GM21360 (cell line): Measurements from ENCODE around the gene SAFB.

Experiments
- ATAC-seq: cut with Tn5 transposase; IDR thresholded peaks from one replicate; pipeline ENCODE4 v1.9.1; 2021; ENCODE audit warnings: mild to moderate bottlenecking, moderate library complexity; ENCODE audit not compliant: unreplicated experiment

SAFB gene

DNA sequence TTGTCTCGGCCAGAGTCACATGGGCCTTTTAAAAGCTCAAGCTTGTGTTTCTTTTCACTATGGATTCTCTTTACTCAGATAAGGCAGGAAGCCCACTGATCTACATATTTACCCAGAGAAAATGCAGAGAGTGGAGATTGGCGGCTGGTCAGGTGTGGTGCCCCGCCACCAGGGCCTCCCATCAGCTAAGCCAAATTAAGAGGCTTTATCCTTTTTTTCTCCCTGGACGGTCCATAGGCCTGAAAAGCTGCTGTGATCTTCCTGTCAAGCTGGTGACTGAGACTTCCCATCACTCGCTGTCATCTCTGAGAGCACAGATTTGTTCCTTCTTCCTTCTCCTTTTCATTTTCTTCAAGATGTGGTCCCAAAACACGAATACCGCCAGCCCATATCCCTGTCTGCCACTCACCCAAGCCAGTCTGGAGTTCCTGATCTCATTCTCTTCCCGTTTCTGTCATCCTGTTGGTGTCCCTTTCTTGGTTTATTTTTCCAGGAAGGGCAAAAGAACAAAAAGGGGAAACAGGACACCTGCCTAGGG is 1.9 kb downstream of the SAFB start:
- no peak for ATAC-seq

DNA sequence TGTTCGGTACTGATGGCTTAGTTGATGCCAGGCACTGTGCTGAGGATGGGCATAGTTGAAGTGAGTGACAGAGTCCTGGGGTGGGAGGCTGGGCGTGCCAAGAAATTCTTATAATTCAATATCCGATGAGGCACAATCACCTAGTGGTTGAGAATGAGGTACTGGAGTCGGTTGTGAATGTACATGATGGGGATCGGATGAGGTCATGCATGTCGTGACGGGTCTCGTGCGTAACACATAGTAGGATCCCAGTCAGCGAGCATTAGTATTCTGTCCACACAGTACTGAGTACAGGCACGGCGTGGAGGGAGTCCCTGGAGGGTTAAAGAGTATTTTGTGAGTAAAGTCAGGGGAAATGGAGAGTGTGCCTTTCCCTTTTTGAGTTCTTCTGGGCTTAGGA is 2.8 kb downstream of the SAFB start:
- ATAC-seq, result no peak

DNA sequence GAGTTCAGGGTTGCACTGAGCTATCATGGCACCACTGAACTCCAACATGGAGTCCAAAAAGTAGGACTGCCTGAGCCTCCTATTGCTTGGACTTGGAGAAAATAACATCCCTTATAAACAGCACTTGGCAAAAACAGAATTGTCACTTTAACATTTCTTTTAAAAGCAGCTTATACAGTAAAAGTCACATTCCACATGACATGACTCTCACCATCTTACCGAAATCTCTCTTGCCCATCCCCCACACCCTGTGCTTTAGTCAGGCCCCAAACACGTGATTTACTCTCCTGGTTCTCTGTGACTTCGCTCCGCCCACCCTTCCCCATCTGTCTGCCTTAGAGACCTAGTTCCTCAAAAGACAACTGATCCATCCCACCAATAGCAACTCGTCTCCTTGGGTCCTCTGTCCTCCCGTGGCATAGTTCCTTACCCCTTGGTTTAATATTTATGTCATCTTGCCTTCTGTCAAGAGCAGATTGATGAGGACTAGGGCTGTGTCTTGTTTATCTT is 4.6 kb downstream of the SAFB start:
- no peak for ATAC-seq

DNA sequence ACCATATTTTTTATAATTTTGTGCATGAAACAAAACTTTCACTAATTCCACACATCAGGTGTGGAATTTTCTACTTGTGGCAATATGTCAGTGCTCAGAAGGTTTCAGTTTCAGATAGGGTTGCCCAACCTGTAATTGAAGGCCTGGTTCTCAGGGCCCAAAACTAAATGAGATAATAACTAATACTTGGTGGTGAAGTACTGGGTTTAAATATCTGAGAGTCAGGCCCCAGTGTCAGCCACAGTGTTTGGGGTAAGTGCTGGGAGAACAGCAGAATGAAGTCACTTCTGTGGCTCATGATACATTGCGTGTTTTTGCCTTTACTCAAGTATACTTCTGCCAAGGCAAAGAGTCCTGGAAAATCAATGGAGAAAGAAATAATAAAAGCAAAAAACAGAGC is 5.6 kb downstream of the SAFB start:
- ATAC-seq, result no peak

DNA sequence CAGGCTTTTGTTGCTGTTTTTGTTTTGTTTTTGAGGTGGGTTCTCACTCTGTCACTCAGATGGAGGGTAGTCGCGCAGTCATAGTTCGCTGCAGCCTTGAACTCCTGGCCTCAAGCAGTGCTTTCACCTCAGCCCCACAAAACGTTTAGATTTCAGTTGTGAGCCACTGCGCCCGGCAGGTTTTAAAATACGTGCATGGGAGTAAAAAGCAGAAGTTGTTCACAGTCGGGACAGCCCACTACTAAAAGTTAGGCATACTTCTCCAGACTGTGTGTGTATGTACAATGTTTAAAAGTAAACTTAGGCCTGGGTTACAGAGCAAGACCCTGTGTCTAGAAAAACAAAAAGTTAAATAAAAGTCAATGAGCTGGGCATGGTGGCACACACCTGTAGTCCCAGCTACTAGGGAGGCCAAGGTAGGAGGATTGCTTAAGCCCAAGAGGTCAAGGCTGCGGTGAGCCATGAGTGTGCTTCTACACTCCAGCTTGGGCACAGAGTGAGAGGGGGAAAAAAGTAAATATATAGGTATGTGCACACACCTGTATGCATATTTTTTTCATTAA is 6.1 kb downstream of the SAFB start:
- ATAC-seq, result no peak

DNA sequence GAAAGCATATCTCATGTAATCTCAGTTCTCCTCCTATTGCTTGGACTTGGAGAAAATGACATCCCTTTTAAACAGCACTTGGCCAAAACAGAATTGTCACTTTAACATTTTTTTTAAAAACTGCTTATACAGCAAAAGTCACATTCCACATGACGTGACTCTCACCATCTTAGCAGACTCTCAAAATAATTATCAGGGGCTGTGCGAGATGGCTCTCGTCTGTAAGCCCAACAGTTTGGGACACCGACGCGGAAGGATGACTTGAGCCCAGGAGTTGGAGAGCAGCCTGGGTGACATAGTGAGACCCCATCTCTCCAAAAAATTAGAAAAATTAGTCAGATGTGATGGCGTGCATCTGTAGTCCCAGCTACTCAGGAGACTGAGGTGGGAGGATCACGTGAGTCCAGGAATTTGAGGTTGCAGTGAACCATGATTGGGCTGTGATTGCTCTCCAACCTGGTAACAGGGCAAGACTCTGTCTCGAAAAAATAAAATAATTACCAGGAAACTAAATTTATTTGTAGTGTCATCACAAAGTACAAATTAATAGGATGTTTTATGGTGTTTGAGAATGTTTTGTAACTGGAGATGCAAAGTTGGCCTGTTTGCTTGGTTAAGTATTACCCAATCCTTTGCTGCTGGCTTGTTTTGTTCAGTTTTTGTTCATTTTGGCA is 8.8 kb downstream of the SAFB start:
- no peak for ATAC-seq

DNA sequence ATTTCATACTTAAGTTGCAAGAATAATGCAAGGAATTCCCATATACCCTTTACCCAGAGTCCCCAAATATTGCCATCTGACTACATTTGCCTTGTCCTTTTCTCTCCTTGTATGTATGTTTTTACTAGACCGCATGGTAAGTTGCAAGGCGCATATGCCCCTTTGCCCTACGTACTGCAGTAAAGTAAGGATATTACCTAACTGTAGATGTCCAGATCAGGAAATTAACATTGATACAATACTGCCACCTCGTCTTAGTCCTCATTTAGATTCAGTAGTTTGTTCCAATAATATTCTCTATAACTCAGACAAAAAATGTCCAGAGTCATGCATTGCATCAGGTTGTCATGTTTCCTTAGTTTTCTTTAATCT is 9.3 kb downstream of the SAFB start:
- no peak for ATAC-seq

DNA sequence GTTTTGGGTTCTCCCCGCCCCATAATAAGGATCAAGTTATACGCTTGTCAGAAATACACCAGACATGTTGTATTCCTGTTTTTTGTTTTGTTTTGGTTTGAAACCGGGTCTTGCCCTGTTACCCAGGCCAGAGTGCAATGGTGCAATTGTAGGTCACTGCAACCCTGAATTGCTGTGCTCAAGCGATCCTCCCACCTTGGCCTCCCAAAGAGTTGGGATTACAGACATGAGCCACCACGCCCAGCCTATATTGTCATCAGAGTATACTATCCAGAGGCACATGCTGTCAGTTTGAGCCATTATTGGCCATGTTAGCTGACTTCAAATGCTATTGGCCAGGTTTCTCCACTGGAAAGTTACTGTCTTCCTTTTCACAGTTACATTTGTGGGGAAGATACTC is 9.8 kb downstream of the SAFB start:
- ATAC-seq, result no peak

DNA sequence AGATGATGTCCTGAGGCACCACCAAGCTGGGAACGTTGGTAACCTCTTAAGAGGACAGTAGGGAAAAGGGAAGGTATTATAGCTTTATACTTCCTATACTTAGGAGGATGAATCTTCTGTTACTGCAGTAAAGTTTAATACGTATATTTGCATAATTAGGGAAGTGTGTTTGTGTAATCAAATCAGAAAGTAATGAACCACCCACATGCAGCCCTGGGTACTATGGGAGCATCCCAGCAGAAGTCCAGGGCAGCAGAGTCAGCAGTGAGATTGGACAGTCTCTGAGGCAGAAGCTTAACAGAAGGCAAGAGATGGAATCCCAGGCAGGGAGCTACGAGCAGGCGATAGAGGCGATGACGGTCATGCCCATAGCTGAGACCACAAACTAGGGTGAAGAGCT is 12.5 kb downstream of the SAFB start:
- ATAC-seq, result no peak

DNA sequence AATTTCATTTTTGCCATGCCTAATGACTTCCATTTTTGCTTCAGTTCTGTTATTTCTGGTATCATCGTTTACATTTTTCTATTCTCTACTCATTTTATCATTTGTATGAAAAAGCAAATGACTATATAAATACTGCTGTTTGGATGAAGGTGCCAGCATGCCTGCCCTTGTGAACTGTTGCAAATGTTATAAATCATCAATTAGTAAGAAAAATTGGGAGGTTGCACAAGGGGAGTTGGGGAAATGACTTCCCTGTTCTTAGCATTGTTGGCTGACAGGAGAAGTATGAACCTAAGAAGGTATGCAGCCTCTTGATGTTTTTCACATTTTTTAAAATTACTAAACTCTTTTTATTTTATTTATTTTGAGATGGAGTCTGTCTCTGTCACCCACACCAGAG is 15.1 kb downstream of the SAFB start:
- ATAC-seq, result no peak

DNA sequence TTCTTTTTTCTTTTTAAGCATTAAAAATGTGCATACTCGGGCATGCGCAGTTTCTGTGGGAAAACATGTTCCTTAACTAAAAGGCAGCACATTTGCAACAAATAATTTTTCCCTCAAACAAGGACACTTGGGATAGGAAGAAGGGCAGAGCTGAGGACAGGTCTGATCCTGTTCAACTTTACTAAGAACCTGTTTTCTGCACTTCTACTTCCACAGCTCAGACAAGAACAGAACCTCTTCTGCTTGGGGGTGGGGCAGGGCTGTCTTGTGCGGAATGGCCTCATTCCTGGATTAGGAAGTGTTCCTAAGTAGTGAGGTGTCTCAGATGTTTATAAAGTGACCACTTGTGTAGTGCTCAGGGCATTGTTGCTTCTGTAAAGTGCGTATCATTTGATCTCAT is 18.3 kb downstream of the SAFB start:
- ATAC-seq, result no peak

DNA sequence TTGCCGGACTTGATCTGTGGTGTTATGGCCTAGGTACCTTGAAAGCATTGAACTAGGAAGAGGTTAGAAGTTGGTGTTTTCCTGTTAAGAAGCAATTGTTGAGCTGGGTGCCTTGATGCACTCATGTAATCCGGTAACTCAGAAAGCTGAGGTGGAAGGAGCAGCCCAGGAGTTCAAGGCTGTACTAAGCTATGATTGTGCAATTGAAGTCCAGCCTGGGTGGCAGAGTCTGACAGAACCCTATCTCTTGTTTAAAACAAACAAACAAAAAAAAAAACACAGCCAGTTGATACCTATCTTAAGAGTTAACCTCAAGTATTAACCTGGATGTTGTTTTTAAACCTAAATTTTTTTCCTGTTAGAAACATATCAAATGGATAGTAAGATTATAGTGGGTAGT is 19.3 kb downstream of the SAFB start:
- no peak for ATAC-seq

DNA sequence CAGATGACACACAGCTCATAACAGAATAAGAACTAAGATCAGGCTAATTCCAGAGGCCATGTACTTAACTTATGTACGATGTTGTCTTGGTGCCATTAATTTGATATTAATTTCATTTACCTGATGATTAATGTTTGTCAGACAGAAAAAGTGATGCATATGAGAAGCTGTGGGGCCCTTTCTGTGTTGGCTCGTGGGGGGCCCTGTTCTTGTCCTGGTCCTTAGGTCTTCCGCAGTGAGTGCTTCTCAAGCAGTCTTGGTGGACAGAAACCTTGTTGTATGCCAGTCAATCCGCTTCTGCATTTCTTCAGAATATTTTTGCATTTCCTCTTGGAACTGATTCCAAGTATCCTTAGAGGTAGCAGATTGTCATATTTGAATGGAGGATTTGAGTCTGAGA is 20.2 kb downstream of the SAFB start:
- no peak for ATAC-seq

DNA sequence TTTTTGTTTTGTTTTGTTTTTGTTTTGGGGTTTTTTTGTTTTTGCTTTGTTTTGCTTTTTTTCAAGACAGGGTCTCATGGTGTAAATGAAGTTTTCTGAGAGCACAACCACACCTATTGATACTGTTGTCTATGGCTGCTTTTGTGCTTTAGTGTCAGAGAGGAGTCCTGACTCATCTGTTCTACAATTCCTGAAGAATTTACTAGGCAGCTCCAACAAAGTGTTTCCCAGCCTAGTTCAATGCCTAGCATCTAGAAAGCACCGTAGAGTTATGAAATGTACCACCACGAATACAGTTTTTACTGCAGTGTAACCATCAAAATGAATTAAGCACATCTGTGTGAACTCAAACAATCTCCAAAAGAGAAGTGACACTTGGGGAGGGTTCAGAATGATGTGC is 21.2 kb downstream of the SAFB start:
- ATAC-seq, result no peak

DNA sequence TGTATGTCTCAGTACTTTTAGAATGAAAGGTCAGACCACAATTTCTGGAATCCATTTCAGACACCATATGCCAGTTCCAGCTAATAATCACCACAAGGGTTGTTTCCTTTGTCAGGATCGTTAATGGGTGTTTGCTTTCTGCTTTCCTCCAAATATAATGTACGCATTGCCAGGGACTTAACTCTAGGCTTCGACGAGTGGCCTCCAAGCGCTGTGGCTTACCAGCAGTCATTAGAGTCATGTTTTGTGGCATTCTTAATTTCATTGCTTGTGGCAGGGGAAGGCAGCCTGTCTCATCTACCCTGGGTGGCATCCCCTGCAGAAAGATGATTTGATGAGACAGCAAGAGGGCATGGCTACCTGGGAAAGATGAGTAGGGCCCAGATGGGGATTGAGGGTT is 22.5 kb downstream of the SAFB start:
- no peak for ATAC-seq

DNA sequence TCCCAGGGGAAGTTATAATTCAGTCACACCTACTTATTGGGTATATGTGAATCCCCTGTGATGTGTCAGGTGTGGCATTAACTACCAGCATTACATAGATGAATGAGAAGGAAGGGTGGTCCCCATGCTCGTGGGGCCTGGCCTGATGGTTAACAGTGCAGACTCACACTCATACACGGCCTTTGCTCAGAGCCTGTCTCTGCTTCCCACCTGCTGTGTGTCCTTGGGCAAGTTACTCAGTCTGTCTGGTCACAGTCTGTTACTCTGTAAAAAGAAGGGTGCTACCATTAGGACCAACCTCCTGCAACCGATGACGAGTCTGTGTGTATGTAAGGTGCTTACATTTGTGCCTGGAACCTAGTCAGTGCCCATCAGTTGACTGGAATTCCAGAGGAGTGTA is 23.8 kb downstream of the SAFB start:
- no peak for ATAC-seq

DNA sequence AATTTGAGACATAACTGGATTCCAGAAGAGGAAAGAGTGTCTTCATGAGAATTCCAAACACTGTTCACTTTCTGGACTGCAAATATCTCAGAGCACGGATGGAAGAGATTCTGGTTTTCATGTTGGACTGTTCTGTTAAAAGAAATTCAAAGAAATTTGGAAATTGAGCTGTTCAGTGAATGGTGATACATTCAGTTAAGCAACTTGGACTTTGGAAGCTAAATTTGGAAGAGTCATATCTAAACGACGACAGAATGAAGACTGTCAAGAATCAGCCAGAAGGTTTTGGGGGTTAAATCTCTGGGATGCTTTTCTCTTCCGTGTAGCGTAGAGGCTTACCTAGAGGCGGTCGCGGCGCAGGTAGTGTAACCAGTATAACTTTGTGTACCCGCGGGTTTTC is 25.6 kb downstream of the SAFB start:
- ATAC-seq, result no peak

DNA sequence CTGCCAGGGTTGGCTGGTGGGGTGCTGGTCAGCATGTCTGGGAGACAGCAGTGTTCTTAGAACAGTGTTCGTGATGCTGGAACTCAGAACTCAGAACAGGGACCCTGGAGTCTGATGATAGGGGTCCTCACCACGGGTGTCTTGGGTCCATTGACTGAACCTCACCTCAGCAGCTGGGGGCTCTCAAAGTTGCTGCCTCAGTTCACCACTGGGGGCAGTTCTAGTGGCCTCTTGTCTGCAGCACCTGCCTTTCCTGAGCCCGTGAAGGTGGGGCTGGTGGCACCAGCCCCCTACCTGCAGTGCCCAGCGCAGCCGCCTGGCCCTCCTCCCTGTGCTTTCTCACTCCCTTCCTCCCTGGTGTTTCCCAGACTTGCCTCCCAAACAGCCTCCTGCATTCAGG is 28.5 kb downstream of the SAFB start:
- ATAC-seq, result no peak

DNA sequence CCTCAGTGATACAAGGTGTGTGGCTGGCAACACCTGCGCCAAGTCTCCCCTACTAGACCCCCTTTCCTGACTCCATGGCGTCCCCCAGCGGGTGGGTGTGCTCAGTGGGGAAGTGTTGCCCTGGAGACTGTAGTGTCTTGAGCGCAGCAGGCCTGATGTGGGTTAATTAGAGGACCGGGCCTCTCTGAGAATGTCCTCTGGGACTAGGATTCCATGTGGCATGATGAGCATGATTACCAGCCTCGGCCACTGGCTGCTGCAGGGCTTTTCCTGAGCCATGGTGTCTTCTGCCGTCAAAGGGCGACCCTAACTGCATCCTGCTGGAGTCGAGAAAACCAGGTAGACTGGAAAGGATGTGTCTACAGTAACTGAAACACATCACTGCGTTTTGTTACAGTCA is 29.4 kb downstream of the SAFB start:
- no peak for ATAC-seq

DNA sequence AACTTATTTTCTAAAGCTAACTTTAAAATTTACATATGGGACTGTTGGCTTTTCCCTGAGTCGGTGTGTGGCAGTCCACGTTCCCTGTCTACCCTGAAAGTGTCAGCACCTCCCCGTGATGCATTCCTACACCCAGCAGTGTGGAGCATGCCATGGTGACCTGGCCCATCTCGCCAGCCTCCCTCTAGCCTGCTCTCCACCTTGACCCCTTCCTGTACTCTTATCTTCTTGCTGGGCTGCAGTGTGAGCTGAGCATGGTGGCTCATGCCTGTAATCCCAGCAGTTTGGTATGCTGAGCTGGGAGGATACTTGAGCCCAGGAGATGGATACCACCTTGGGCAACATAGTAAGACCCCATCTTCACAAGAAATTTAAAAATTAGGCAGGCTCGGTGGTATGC is 32.0 kb downstream of the SAFB start:
- no peak for ATAC-seq

DNA sequence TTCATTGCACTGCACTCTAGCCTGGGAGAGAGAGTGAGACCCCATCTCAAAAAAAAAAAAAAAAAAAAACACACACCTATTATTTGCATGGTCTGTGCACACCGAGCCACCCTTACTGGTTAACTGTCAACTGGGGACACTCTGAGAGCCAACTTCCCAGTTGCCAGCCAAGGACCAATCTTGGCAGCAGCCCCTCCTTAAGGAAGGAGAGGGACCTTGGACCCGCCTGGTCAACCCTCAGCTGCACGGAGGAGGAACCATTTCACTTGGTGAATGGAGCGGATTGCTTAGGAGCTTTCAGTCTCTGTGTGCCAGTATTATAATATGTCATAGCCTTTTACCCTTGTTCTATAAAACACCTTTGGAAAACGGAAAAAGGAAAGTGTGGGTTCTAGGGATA is 32.5 kb downstream of the SAFB start:
- ATAC-seq, result no peak

DNA sequence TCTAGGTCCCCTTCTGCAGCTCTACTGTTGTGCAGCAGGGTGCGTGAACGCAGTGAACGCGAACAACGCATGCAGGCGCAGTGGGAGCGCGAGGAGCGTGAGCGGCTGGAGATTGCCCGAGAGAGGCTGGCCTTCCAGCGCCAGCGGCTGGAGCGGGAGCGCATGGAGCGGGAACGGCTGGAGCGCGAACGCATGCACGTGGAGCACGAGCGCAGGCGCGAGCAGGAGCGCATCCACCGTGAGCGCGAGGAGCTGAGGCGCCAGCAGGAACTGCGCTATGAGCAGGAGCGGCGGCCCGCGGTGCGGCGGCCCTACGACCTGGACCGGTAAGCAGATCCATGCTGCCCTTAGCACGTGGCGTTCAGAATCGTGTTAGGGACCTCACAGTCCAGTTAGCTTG is 38.6 kb downstream of the SAFB start:
- ATAC-seq, result no peak

DNA sequence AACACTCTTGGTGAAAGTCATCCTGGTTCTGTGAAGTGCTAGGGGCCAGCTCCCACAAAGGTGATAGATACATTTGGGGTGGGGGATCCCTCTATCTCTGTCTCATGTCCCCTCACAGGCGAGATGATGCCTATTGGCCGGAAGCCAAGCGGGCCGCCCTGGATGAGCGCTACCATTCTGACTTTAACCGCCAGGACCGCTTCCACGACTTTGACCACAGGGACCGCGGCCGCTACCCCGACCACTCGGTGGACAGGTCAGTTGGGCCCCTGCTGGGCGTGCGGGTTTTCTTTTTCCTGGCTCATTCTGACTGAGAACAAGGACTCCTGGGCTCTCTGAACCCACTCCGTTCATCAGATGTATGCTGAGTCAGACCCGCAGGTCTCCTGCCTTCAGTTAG is 41.0 kb downstream of the SAFB start:
- ATAC-seq, result no peak
